ENCODE data around the gene UBE3D.
"Not testable (repeated sequence)": the region's sequence is repeated elsewhere in the genome, so short reads cannot be mapped to it uniquely, and the experiment has no call there.

Gene UBE3D

DNA sequence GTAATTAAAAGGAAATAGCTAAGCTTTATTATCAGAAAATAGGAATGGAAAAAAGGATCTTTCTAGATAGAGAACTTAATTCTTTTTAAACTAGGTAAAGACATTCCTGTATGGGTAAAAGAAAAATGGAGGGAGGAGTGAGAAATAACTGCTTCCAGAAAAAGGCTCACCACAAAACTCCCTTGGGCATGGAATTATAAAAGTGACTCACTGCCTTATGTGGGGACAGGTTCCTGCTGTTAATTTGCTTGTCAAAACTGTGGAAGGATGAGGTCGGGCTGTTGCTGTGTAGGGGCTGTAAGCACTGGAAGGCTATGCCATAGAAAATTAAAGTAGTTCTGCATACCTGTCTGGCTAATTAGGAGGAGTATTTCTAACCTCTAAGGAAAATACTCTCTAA, 158.7 kb downstream of the UBE3D start:
- no peak for DNase-seq

DNA sequence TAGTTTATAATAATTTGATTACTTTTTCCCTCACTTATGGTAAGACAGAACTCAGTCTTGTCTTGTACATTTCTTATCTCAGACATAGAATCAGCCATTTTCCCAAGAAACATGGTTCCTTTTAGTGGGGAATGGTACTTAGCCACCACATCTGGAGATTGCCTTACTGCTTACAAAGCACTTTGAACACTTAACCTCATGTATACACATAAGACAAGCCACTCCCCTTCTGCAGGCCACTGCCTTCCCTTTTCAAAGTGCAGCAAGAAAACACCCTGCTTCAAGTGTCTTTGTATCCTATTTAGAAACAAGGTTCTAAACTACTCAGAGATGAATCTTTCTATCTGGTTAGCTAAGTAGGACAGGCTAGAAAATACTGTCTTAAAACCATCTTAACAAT, 159.2 kb downstream of the UBE3D start:
- no peak for DNase-seq

DNA sequence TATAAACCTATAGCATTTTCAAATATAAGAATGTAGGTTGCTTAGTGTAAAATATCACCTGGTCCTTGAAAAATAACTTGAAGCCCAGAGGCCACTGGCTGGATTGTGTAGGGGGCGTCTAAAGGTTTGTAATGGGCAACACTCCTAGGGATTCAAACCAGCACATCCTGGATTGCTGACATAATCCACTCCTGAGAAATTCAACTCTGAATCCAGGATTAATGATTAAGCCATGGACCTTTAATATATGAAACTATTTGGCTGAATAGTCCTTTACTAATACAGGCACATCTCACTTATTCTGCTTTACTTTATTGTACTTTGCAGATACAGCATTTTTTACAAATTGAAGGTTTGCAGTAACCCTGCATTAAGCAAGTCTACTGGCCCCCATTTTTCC, 160.8 kb downstream of the UBE3D start:
- DNase-seq = no peak

DNA sequence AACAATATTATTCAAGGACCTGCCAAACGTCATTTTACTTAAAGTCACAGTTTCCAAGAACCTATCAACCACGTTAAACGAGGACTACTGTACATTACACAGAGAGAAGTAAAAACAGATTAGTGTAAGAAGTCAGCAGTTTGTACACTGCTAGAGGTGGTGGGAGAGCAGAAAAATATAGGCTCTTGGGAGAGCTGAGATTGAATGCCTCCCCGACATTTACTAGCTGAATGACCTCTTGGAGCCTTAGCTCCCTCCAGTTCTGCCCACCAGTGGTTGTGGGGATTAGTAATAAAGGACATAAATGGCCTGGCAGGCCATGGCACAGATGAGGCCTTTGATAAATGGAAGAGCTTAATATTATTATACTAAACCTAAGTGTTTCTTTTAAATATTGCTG, 161.4 kb downstream of the UBE3D start:
- no peak for DNase-seq

DNA sequence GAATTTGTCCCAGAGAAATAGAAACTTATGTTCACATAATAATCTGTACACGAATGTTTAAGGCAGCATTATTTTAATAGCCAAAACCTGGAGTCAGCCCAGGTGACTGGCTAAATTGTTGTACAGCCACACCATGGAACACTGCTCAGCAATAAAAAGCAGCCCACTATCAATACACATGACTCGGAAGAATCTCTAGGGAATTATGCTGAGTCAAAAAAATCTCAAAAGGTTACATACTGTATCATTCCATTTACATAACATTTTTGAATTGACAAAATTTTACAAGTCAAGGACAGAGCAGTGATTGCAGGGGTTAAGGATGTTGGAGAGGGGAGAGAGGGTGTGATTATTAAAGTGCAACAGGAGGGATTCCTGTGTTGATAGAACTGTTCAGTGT, 163.4 kb downstream of the UBE3D start:
- no peak for DNase-seq

DNA sequence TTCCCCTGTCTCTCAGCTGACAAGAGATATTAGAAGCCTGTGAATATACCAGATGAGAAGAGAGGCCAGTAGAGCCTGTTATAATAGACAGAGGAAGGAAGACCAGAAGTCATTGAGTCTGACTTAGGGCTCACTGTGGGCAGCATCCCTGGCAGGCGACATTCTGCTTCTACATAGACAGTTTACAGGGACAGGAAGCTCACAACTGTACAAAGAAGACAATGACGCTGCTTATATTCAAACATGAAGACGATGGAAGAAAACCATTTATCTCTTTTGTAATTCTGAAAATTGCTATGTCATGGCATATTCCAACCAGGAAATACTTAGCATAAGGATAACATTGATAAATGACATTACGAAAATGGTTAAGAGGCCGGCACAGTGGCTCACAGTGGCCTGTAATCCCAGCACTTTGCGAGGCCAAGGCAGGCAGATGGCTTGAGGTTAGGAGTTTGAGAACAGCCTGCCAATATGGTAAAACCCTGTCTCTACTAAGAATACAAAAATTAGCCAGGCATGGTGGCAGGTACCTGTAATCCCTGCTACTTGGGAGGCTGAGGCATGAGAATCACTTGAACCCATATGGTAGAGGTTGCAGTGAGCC, 170.9 kb downstream of the UBE3D start:
- no peak for DNase-seq

DNA sequence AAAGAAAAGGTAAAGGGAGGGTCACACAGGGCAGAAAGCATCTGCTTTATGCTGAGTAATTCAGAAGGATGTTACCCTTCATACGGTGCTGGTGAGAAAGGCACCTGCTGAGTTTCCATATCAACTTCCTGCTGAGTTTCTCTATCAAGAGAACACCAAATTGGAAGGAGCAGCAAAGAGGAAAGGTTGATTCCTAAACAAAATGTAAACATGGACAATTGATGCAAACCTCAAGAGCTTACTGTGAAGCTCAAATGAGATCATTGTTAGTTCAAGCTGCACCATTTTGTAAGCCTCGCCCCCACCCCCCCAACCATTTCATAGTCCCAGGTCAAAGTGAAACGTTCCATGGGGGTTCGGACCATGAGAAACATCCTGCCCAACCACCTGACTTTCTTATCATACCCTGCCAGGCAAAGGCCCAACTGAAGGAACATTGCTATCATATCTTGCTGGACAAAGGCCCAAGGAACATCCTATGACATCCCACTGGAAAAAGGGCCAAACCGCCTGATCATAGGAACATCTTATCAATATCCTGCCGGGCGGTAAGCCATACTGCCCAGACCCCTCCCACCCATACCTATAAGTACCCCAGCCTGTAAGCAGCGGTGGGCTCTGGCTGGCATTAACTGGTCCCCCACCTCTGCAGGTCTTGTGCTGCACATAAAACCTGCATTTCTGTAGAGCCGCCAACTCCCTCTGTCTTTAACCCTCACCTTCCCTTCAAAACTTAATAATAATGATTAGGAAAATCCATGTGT, 171.6 kb downstream of the UBE3D start:
- DNase-seq = no peak

DNA sequence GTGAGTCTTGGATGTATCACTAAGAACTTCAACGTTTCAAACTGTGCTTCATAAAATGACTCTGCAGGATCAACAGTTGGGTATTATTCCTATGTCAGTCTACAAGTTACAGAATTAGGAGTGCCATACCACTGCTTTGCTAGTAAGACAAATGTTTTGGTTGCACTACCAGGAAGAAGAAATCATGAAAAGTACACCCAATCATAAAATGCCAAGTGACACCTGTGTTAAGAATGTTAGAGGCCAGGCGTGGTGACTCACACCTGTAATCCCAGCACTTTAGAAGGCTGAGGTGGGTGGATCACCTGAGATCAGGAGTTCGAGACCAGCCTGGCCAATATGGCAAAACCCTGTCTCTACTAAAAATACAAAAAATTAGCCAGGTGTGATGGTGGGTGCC, 174.1 kb downstream of the UBE3D start:
- not testable (repeated sequence) for DNase-seq

DNA sequence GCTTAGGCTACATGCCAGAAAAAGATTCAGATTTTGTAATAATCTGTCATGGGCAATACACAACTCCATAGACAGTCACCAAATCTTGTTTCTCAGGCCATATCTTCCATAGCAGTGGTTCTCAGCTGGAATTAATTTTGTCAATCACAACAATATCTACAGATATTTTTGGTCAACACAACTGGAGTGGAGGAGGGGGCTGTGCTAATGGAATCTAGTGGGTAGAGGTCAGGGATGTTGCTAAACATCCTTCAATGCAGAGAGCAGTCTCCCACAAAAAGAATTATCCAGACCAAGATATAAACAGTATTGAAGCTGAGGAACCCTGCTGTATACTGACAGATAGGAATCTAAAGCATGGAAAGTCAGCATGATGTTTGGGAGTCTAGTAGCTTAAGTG, 174.6 kb downstream of the UBE3D start:
- DNase-seq = no peak

DNA sequence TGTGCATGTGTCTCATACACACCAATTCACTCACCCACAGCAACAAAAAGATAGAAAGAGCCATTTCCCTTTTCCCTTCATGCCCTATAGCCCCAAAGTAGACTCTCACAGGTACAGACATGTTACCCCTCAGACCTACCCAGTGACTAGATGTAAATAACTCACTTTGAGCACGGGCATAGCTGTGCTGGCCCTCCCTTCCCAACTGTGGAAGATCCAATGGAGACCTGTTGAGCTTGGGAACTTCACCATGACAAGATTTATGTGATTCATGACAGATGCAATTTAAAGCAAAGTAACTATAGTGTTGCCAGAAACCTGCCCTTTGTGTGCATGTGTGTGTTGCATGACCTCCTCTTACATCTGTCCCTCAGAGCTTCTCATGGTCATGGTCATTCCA, 175.4 kb downstream of the UBE3D start:
- DNase-seq = no peak

DNA sequence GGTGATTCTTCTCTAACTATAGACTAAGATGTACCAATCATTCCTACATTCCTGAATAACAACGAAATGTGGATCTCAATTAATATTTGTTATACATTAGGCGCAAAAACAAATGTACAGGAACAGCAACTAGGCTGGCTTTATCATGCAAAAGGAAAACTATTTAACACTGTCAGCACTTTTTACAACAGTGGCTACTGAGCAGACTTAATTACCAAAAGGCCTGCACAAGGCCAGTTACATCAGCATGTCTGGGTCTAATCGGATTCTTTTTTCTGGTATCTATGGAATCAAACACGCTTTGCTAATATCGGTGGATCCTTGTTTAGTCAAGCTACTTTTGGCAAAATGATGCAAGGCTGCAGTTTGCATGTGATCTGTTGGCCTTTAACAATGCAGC, 176.5 kb downstream of the UBE3D start:
- no peak for DNase-seq

DNA sequence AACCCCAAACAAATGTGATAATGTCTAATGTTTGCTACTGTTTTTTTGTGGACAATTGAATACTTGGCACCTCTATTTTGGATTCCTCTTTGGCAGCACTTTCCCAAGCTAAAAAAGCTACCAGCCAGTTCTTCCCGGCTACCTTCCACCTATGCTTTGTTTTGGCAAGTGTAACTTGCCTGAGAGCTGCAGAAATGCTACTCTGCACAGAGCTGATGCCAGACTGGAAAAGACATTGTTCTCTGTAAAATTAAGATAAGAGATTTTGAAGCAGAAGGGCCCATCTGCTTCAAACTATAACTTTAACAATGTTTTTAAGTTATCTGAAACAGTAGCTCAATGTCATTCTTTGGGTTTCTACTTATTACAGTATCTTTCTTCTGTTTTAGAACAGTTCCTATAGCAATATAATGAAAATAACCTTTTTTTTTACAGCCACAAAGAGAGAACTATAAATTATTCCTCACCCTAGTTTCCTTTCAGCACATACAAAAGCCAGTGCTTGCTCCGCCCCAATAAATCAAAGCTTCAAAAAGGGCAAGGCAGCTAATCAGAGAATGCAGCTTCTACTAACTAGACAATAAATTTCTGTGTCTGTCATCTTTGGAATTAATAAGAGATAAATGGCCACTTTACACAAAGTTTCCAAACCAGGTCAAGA, 183.1 kb downstream of the UBE3D start:
- DNase-seq = no peak

DNA sequence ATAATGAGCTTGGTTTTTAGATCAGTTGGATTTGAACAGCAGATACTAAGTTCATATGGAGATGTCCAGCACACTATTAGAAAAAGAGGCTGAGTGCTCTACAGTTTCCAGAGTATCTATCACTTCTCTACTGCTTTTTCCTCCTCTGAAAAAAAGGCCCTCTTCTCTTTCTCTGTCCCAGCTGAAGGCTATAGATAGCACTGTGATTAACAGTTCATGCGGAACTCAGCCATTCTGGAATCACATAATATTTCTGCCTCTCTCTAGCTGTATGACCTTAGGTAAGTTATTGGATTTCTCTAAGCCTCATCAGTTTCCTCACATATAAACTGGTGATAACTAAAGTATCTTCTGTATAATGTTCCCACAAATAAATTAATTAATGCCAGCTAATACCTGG, 184.1 kb downstream of the UBE3D start:
- no peak for DNase-seq

DNA sequence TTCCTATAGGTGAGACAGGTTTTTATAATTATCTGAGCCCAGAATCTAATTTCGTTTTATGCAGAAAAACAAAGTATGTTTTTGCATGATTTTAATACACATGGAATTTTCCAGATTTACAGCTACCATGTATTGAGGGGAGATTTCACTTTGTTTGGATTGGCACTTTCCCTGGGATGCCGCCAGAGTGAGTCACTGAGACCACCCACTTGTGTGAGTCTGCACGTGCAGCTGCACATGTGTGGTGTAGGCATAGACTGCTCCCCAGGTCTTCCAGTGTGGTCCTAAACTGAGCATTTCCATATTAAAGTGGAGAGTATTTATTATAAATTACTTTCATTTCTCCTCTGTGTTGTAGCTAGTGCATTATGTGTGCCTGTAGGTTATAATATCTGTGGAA, 186.8 kb downstream of the UBE3D start:
- DNase-seq = no peak

DNA sequence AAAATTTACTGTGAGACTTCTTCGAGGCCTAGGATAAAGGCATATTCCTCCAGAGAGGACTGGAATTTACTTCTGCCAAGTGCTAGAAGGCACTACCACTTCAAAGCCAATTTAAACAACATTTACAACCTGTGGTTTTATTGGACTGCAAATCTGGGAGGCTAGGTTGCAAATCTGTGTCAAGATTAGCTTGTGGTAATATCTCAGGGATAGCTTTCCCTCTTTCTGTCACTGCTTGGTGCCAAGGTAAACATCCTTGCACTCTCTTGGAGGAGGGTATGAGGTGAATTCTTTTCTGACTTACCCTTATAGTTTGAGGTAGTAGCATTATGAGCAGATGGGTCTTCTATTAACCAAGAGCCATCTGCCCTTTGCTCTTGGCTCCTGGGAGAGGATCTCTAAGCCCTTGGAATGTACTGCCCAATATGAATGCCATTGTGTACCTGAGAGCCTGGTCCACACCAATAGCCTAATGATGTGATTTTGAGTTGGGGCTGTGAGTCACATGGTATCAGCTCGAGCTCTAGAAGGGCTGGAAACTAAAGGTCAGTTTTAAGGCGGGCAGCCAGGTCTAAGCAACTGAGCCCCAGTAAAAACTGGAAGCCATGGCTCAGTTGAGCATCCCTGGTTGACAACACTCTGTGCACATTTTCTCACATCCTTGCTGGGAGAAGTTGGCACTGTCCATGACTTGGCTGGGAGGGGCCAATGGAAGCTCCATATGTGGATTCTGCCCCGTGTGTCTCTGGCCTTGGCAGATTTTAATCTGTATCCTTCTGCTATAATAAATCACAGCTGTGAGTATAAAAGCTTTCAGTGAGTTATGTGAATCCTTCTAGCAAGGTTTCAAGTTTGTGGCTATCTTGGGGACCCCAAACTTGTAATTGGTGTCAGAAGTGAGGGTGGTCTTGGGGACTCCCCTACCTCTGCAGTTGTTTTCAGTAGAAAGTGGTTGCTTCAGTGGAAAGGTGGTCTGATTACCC, 188.1 kb downstream of the UBE3D start:
- DNase-seq = no peak

DNA sequence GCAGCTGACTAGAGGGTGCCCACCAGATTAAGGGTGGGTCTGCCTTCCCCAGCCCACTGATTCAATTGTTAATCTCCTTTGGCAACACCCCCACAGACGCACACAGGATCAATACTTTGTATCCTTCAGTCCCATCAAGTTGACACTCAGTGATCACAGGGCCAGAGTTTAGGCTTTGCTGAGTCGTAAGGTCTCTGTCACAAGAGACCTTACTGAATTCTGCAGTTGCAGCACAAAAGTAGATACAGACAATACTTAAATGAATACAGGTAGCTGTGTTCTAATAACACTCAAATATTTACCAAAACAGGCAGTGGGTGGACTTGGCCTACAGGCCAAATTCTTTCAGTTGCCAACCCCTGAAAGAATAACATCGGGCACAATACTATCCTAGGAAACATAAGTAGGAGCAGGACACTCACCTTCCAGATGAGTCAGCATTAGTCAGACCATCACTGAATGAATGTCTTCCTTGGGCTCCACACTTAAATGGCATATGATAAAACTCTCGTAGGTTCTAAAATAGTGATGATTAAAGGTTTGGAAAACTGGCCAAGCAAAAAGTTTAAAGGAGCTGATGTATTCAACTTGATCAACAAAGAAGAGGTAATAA, 190.0 kb downstream of the UBE3D start:
- no peak for DNase-seq

DNA sequence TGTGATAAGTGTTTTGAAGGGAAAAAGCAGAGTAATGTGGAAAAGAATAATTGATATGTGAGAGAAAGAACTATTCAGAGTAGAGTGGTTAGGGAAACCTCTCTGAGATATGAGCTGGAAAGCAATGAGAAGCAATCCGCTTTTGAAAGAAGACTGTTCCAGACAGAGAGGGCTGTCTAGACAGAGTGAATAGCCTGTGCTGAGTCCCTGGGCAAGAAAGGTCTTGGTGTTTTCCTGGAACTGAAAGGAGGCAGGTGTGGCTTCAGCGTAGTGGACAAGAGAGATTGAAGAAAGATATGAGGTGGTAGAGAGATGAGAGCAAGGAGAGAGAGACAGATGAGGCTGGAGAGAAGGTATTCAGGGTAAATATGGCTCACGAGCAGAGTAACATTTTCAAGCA, 190.8 kb downstream of the UBE3D start:
- no peak for DNase-seq

DNA sequence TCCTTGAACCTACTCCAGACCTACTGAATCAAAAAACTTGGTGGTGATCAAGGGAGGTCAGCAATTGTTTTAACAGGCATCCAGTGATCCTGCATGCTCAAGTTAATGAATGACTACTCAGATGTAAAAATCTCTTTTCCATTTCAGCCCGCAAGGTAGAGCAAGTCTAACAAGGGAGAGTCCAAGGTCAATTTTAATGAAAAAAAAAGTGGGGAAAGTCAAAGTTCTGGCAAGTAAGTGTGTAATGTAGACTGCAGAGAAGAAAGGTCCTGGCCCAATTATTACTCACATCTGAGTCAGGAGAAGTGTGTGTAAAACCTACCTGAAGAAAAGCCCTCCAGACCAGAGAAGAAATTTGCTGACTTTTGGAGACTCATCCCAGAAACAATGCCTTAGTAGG, 193.5 kb downstream of the UBE3D start:
- no peak for DNase-seq

DNA sequence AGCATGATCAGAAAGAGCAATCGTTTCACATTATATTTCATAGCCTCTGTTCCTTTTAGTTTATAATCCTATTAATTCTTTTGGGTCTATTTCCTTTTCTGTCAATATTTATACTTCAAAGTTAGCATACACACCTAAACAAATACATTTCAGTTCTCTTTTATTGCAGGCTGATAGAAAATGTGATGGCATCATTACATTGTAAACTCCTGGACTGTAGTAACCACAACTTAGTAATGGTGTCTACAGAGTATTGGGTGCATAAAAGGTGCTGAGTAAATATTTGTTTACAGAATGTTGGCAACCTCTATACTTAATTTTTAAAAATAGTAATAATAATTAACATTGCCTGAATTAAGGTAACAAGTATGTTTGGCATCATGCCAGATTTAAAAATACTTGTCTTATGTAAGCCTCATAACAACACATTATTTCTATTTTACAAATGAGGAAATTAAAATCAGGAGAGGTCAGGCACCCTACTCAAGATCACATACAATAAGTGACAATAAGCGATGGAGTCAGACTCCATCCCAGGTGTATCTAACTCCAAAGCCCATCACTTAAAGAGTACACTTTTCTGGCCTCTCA, 195.0 kb downstream of the UBE3D start:
- no peak for DNase-seq

DNA sequence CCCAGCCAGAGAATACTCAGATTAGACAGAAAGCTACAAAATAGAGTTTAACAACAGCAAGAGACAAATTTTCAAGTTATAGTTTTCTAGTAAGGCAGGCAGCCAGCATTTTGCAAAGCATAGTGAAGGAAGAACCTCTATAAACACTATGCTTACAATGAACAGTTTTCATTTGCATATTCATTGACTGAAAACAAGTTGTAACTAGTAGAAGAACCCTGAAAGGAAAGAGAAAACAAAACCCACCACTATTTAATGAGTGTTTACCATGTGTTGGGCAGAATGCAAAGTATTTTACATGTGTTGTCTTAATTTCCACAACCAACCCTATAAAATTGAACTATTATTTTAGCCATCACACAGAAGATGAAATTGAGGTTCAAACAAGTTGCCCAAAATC, 196.1 kb downstream of the UBE3D start:
- DNase-seq = no peak

DNA sequence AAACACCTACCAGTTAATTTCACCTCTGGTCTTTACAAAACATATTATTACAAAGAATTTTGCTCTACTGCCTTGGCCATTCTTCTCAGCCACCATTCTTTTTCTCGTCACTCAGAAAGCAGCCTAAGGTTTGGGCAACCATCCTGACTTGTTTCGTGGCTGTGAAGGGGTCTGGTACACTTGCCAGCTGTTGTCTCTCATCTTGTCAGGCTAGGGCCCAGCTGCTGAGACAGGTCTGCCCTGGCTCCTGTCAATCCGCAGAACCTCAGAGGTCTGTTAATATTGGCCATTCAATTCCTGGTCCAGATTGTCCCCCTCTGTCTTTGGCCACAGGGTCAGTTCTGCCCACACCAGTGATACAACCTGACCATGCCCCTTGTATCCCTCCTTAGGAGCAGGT, 197.7 kb downstream of the UBE3D start:
- DNase-seq = no peak

DNA sequence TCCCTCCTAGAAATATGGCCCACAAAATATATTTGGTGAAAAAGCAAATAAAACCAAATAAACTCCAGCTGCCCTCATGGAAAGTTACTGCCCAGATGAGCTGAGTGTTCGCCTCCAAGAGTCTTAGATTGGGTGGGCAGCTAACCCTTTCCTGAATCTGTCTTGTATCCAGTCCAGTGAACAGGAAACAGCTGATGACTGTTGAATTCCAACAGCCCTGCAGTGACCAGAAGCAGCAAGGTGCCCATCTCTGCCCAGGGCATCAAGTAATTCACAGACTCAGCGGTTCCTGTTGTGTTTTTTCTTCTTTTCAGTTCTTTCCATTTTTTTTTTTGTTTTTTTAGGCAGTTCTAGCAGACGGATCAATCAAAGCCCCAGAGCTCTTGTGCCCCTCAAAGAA, 199.2 kb downstream of the UBE3D start:
- DNase-seq = no peak
